HEK293 (cell line): ENCODE results near the gene KCNAB2.

Experiments used
- CTCF ChIA-PET: fragments of 350-600 bp; formaldehyde crosslinking; extraction: SDS; loops from one replicate; lab custom pipeline; 2021; ENCODE audit warnings: antibody characterized with exemption; lab: Yijun Ruan, JAX
- POLR2A ChIA-PET: fragments of 300-600 bp; formaldehyde crosslinking; extraction: SDS; loops from one replicate; lab custom pipeline; 2020; ENCODE audit warnings: antibody characterized with exemption, inconsistent platforms; lab: Yijun Ruan, JAX
- H3K27ac ChIP-seq: fragments of 200-500 bp; sonication (Bioruptor generic); 2 replicates; pipeline ENCODE4 v1.5.1; 2014; ENCODE audit warnings: low read depth, low read length, control low read depth, inconsistent platforms; ENCODE audit errors: extremely low read depth
- H3K36me3 ChIP-seq, 2 experiments: fragments of 200-500 bp in 1 of 2; sonication (Bioruptor generic) in 1 of 2; 1 replicate in 1 of 2; 2 replicates in 1 of 2; pipeline ENCODE4 v1.5.1; 2014 to 2017; ENCODE audit warnings: inconsistent platforms in 2 of 2, low read length in 2 of 2; ENCODE audit not compliant: control insufficient read depth in 2 of 2, insufficient read depth in 1 of 2
- H3K4me1 ChIP-seq: fragments of 200-500 bp; sonication (Bioruptor generic); 2 replicates; pipeline ENCODE4 v1.5.1; 2014; ENCODE audit warnings: mild to moderate bottlenecking, low read length, inconsistent platforms; ENCODE audit not compliant: control insufficient read depth, insufficient read depth
- H3K4me3 ChIP-seq: 2 replicates; pipeline ENCODE4 v1.5.1; 2011; ENCODE audit warnings: low read depth, mild to moderate bottlenecking, control low read depth, low read length, moderate library complexity
- H3K9me3 ChIP-seq: fragments of 200-500 bp; sonication (Bioruptor generic); 2 replicates; pipeline ENCODE4 v1.5.1; 2014; ENCODE audit warnings: low read depth, low read length, inconsistent platforms; ENCODE audit not compliant: control insufficient read depth, insufficient read depth
- BCL11A ChIP-seq: fragments of 450-650 bp; formaldehyde crosslinking; IDR thresholded peaks from 2 replicates; pipeline ENCODE4 v1.5.1; 2016; ENCODE audit warnings: low read depth, missing biosample characterization, missing genetic modification characterization
- GLIS2 ChIP-seq: fragments of 450-650 bp; formaldehyde crosslinking; IDR thresholded peaks from 2 replicates; pipeline ENCODE4 v1.5.1; 2016; ENCODE audit warnings: missing biosample characterization, missing genetic modification characterization
- TCF7L2 ChIP-seq: IDR thresholded peaks from 2 replicates; pipeline ENCODE4 v1.6.1; 2011; ENCODE audit warnings: low read depth, mild to moderate bottlenecking, inconsistent platforms, low read length, moderate library complexity, borderline replicate concordance
- YY2 ChIP-seq: fragments of 450-650 bp; formaldehyde crosslinking; IDR thresholded peaks from 2 replicates; pipeline ENCODE4 v1.5.1; 2016; ENCODE audit warnings: missing biosample characterization, missing genetic modification characterization
- ZFP41 ChIP-seq: fragments of 450-650 bp; formaldehyde crosslinking; IDR thresholded peaks from 2 replicates; pipeline ENCODE4 v1.5.1; 2016; ENCODE audit warnings: missing biosample characterization, missing genetic modification characterization, borderline replicate concordance
- ZNF155 ChIP-seq: fragments of 450-650 bp; formaldehyde crosslinking; IDR thresholded peaks from 2 replicates; pipeline ENCODE4 v1.5.1; 2016; ENCODE audit warnings: missing biosample characterization, missing genetic modification characterization
- ZNF157 ChIP-seq: fragments of 450-650 bp; formaldehyde crosslinking; IDR thresholded peaks from 2 replicates; pipeline ENCODE4 v1.5.1; 2016; ENCODE audit warnings: missing biosample characterization, missing genetic modification characterization
- ZNF24 ChIP-seq: fragments of 450-650 bp; formaldehyde crosslinking; IDR thresholded peaks from 2 replicates; pipeline ENCODE4 v1.5.1; 2016; ENCODE audit warnings: missing biosample characterization, missing genetic modification characterization
- ZNF366 ChIP-seq: fragments of 450-650 bp; formaldehyde crosslinking; conservative IDR thresholded peaks from 2 replicates; pipeline ENCODE4 v1.5.1; 2016; ENCODE audit warnings: missing biosample characterization, missing genetic modification characterization
- ZNF548 ChIP-seq: fragments of 450-650 bp; formaldehyde crosslinking; IDR thresholded peaks from 2 replicates; pipeline ENCODE4 v1.5.1; 2016; ENCODE audit warnings: missing biosample characterization, missing genetic modification characterization
- ZNF571 ChIP-seq: fragments of 450-650 bp; formaldehyde crosslinking; IDR thresholded peaks from 2 replicates; pipeline ENCODE4 v1.5.0; 2017; ENCODE audit warnings: missing biosample characterization, missing genetic modification characterization
- ZNF600 ChIP-seq: fragments of 450-650 bp; formaldehyde crosslinking; IDR thresholded peaks from 2 replicates; pipeline ENCODE4 v1.5.1; 2016; ENCODE audit warnings: missing biosample characterization, missing genetic modification characterization
- ZNF624 ChIP-seq: fragments of 450-650 bp; formaldehyde crosslinking; IDR thresholded peaks from 2 replicates; pipeline ENCODE4 v1.5.1; 2017; ENCODE audit warnings: missing biosample characterization, missing genetic modification characterization
- ZNF768 ChIP-seq: fragments of 450-650 bp; formaldehyde crosslinking; IDR thresholded peaks from 2 replicates; pipeline ENCODE4 v1.5.1; 2018; ENCODE audit warnings: missing biosample characterization, mild to moderate bottlenecking, missing genetic modification characterization
- ZNF830 ChIP-seq: fragments of 450-650 bp; IDR thresholded peaks from 2 replicates; pipeline ENCODE4 v1.5.0; 2018; ENCODE audit warnings: missing biosample characterization, missing genetic modification characterization, low read depth, mild to moderate bottlenecking, moderate library complexity
- ZNF843 ChIP-seq: fragments of 450-650 bp; formaldehyde crosslinking; IDR thresholded peaks from 2 replicates; pipeline ENCODE4 v1.5.1; 2016; ENCODE audit warnings: missing biosample characterization, missing genetic modification characterization
- TF ChIP-seq, protein P1 (sequence below): fragments of 450-650 bp; formaldehyde crosslinking; IDR thresholded peaks from 2 replicates; pipeline ENCODE4 v1.5.1; 2017; ENCODE audit warnings: missing biosample characterization, missing genetic modification characterization
- TF ChIP-seq, protein P2 (sequence below): fragments of 450-650 bp; formaldehyde crosslinking; IDR thresholded peaks from 2 replicates; pipeline ENCODE4 v1.5.0; 2017; ENCODE audit warnings: missing biosample characterization, missing genetic modification characterization, borderline replicate concordance
- TF ChIP-seq, protein P3 (sequence below): fragments of 450-650 bp; formaldehyde crosslinking; IDR thresholded peaks from 2 replicates; pipeline ENCODE4 v1.5.1; 2016; ENCODE audit warnings: missing biosample characterization, missing genetic modification characterization
- TF ChIP-seq, protein P4 (sequence below): fragments of 450-650 bp; formaldehyde crosslinking; IDR thresholded peaks from 2 replicates; pipeline ENCODE4 v1.5.1; 2017; ENCODE audit warnings: missing biosample characterization, missing genetic modification characterization

The KCNAB2 gene

DNA sequence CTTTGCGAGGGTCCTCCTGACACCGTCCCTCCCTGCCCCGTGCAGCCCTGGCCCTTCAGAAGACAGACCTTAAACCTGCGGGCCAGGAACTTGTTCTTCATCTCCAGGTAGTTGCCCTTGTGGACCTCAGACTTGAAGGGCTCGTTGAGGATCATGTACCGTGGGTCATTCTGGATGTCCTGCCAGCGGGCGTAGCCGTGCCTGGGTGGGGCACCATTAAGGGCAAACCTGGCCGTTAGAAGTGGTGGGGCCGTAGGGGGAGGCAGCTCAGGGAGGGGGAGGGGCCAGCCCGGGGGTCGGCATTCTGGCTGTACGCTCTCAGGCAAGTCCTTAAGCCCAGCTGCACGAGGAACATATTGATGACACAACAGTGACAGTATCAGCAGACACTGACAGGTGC lies 64.6 kb downstream of the KCNAB2 start:
- TF ChIP-seq BCL11A (tag by site-specific recombination): no peak
- TF ChIP-seq GLIS2 (tag by site-specific recombination): no peak
- TF ChIP-seq ZNF155: no peak
- TF ChIP-seq ZNF366 (tag by site-specific recombination): no peak
- TF ChIP-seq, all 188 proteins: peak for 0
- POLR2A ChIA-PET: no interaction called here
- Histone ChIP-seq H3K4me1 (no peaks in the 10 kb centered on the region), H3K4me3 (no peak overlapping the region), H3K9me3 (no peaks in the 10 kb centered on the region), H3K36me3 (no peaks in the 10 kb centered on the region), H3K27ac (no peak overlapping the region)
- CTCF ChIA-PET: interaction anchor here (0.8 kb wide), 1 partner anchor 75 kb away, joined by 3 read pairs; no protein-coding TSS in a partner anchor

DNA sequence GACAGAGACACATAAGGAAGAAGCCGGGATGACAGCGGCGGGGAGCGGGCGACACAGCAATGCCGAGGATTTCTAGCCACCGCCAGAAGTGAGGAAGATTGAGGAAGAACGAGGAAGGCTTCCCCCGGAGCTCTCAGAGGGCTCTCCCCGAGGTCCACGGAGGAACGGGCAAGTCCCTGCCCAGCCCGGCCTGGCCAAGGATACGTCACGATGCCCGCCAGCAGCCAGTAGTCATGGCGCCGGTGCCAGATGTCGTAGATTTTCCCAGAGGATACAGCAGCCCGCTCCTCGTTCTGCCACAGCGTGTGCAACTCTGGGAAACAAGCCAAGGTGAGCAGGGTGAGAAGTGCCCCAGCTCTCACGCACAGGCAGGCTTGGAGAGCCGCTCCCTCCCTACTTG lies 65.9 kb downstream of the KCNAB2 start:
- Histone ChIP-seq H3K9me3 (no peaks in the 10 kb centered on the region), H3K4me1 (no peaks in the 10 kb centered on the region)
- CTCF ChIA-PET: interaction anchor here (2.4 kb wide), 1 partner anchor 74 kb away, joined by 6 read pairs; no protein-coding TSS in a partner anchor
- POLR2A ChIA-PET: no interaction called here
- TF ChIP-seq ZNF600 (tag by site-specific recombination): 0 out of 2 replicates have a peak, but pooled peaks have one; percentile 38
- no peak for TF ChIP-seq ZNF157 (tag by site-specific recombination)
- TF ChIP-seq, all 188 proteins: peak for 1
- Histone ChIP-seq H3K4me3 (no peak overlapping the region), H3K27ac (no peak overlapping the region), H3K36me3 (no peaks in the 10 kb centered on the region)

DNA sequence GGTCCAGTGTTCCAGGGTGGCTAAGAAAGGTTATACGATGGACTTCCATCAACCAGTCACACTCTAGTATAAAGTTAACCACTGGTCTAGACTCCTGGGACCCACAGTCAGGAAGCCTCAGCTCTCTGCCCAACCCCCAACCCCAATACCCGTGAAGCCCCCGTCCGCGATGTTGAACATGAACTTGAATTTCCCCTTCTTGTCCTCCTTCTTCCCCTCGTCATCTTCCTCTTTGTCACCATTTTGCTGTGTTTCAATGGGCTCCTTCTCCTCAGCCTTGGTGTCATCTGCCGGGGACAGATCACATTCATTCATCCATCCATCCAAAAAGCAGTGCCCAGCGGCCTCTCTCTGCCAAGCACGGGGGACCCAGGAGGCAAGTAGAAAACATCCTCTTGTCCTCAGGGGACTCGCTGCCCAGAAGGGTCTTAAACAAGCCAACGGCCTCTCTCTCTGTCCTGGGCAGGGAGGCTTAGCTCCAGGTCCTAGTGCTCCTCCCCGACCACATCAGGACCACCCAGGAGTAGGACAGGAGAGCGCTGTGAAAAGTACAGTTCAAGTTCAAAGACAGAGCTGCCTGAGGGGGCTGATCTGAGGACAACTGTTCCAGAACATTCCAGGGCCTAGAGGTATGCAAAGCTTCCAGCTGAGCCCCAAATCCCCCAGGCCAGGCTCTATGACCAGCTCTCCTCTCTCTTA lies 66.5 kb downstream of the KCNAB2 start:
- no peak overlapping the region for H3K4me3 ChIP-seq
- TF ChIP-seq TCF7L2: no peak
- no peak for TF ChIP-seq ZFP41 (tag by site-specific recombination)
- no peak for TF ChIP-seq ZNF571
- H3K27ac ChIP-seq: no peak overlapping the region
- ChIA-PET CTCF (interaction anchor here (1.6 to 2.4 kb wide), 2 partner anchors 8 to 73 kb away, joined by 3 to 6 read pairs; no protein-coding TSS in a partner anchor), POLR2A (no interaction called here)
- no peaks in the 10 kb centered on the region for H3K36me3 ChIP-seq
- no peaks in the 10 kb centered on the region for H3K9me3 ChIP-seq
- no peaks in the 10 kb centered on the region for H3K4me1 ChIP-seq

DNA sequence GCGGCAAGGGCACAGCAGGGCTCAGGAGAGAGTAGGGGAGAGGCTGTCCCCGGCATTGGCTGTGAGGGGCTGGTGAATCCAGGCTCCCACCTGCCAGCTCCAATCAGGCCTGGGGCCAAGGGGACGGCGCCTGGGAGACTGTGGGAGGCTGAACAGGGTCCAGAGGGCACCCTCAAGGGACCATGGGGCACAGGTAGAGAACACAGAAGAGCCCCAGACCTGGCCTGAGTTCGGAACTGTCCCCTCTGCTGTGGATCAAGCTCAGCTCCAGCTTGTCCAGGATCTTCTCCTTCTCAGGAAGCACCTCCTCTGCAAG lies 67.0 kb downstream of the KCNAB2 start:
- Histone ChIP-seq H3K9me3 (no peaks in the 10 kb centered on the region), H3K27ac (no peak overlapping the region), H3K4me1 (no peaks in the 10 kb centered on the region), H3K36me3 (no peaks in the 10 kb centered on the region), H3K4me3 (no peak overlapping the region)
- ChIA-PET POLR2A (no interaction called here), CTCF (interaction anchor here (1.6 to 2.4 kb wide), 2 partner anchors 9 to 73 kb away, joined by 3 to 6 read pairs; no protein-coding TSS in a partner anchor)
- no peak for TF ChIP-seq ZNF768 (tag by site-specific recombination)
- no peak for TF ChIP-seq ZNF24 (tag by site-specific recombination)
- no peak for TF ChIP-seq YY2 (tag by site-specific recombination)
- TF ChIP-seq, protein P1, sequence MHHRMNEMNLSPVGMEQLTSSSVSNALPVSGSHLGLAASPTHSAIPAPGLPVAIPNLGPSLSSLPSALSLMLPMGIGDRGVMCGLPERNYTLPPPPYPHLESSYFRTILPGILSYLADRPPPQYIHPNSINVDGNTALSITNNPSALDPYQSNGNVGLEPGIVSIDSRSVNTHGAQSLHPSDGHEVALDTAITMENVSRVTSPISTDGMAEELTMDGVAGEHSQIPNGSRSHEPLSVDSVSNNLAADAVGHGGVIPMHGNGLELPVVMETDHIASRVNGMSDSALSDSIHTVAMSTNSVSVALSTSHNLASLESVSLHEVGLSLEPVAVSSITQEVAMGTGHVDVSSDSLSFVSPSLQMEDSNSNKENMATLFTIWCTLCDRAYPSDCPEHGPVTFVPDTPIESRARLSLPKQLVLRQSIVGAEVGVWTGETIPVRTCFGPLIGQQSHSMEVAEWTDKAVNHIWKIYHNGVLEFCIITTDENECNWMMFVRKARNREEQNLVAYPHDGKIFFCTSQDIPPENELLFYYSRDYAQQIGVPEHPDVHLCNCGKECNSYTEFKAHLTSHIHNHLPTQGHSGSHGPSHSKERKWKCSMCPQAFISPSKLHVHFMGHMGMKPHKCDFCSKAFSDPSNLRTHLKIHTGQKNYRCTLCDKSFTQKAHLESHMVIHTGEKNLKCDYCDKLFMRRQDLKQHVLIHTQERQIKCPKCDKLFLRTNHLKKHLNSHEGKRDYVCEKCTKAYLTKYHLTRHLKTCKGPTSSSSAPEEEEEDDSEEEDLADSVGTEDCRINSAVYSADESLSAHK: no peak
- no peak for TF ChIP-seq ZNF624 (tag by site-specific recombination)
- TF ChIP-seq, protein P2, sequence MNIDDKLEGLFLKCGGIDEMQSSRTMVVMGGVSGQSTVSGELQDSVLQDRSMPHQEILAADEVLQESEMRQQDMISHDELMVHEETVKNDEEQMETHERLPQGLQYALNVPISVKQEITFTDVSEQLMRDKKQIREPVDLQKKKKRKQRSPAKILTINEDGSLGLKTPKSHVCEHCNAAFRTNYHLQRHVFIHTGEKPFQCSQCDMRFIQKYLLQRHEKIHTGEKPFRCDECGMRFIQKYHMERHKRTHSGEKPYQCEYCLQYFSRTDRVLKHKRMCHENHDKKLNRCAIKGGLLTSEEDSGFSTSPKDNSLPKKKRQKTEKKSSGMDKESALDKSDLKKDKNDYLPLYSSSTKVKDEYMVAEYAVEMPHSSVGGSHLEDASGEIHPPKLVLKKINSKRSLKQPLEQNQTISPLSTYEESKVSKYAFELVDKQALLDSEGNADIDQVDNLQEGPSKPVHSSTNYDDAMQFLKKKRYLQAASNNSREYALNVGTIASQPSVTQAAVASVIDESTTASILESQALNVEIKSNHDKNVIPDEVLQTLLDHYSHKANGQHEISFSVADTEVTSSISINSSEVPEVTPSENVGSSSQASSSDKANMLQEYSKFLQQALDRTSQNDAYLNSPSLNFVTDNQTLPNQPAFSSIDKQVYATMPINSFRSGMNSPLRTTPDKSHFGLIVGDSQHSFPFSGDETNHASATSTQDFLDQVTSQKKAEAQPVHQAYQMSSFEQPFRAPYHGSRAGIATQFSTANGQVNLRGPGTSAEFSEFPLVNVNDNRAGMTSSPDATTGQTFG (tag by site-specific recombination): no peak
- no peak for TF ChIP-seq ZNF843 (tag by site-specific recombination)
- TF ChIP-seq, protein P3, sequence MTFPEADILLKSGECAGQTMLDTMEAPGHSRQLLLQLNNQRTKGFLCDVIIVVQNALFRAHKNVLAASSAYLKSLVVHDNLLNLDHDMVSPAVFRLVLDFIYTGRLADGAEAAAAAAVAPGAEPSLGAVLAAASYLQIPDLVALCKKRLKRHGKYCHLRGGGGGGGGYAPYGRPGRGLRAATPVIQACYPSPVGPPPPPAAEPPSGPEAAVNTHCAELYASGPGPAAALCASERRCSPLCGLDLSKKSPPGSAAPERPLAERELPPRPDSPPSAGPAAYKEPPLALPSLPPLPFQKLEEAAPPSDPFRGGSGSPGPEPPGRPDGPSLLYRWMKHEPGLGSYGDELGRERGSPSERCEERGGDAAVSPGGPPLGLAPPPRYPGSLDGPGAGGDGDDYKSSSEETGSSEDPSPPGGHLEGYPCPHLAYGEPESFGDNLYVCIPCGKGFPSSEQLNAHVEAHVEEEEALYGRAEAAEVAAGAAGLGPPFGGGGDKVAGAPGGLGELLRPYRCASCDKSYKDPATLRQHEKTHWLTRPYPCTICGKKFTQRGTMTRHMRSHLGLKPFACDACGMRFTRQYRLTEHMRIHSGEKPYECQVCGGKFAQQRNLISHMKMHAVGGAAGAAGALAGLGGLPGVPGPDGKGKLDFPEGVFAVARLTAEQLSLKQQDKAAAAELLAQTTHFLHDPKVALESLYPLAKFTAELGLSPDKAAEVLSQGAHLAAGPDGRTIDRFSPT (tag by site-specific recombination): no peak
- no peak for TF ChIP-seq ZNF830 (tag by site-specific recombination)
- no peak for TF ChIP-seq ZNF548
- TF ChIP-seq, protein P4, sequence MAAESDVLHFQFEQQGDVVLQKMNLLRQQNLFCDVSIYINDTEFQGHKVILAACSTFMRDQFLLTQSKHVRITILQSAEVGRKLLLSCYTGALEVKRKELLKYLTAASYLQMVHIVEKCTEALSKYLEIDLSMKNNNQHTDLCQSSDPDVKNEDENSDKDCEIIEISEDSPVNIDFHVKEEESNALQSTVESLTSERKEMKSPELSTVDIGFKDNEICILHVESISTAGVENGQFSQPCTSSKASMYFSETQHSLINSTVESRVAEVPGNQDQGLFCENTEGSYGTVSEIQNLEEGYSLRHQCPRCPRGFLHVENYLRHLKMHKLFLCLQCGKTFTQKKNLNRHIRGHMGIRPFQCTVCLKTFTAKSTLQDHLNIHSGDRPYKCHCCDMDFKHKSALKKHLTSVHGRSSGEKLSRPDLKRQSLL (tag by site-specific recombination): no peak
